Pons (tissue), 1 donor: ENCODE measurements around the gene RASSF5.
A peak's percentile ranks its signal among the peaks of the same experiment; 100 is the strongest.
"Not testable (repeated sequence)": the region's sequence is repeated elsewhere in the genome, so short reads cannot be mapped to it uniquely, and the experiment has no call there.

Experiments
- DNase-seq: peaks from one replicate; pipeline ENCODE4 v3.0.0-alpha.2; 2016; ENCODE audit warnings: low spot score

RASSF5 gene

GRCh38 chr1:206570529-206570928, 63.2 kb downstream of the RASSF5 start:
- DNase-seq, result peak; percentile 52

DNA sequence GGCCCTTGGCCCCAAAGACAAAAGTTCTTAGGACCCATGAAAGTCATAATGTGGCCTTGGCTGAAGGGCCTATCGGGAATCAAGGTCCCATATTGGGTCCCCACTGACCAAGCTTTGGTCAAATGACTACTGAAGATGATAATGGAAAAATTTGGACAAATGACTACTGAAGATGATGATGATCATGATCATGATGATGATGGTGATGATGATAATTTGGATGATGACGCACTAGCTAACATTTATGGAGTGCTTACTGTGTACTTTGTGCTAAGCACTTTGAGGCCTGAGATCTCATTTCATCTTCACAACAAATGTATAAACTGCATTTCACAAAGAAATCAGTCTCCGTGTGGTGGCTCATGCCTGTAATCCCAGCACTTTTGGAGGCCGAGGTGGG, 65.5 kb downstream of the RASSF5 start:
- no peak for DNase-seq

- no peak for DNase-seq
Measured at GRCh38 chr1:206573319-206573718, 66.0 kb downstream of the RASSF5 start.

- DNase-seq, result no peak
Measured at GRCh38 chr1:206573762-206574161, 66.4 kb downstream of the RASSF5 start.

- peak; percentile 90 for DNase-seq
Measured at GRCh38 chr1:206575165-206575893, 68.0 kb downstream of the RASSF5 start.

GRCh38 chr1:206575894-206576737, 68.8 kb downstream of the RASSF5 start:
- DNase-seq, result no peak

GRCh38 chr1:206577626-206578025, 70.3 kb downstream of the RASSF5 start:
- DNase-seq, result no peak

- DNase-seq, result no peak
Measured at GRCh38 chr1:206578068-206578977, 71.0 kb downstream of the RASSF5 start.

DNA sequence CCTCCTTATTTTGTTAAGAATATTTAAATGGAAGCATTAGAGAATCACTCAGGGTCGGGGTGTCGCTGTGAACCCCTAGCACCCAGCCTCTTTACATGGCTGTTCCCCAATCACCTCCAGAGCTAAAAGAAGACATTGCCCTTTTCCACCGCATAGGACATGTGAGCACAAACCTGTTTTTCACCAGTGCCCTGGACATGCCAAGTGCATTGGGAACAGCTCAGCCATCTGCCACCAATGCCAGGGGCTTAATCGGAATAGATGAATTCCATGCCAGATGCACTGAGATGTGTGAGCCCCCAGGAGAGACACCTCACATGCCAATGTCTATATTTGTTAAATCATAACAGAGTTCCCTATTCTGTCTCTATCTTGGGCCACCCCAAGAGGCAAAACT, 71.6 kb downstream of the RASSF5 start:
- no peak for DNase-seq

- peak; percentile 85 for DNase-seq
Measured at GRCh38 chr1:206579747-206580437, 72.6 kb downstream of the RASSF5 start.

- DNase-seq, result no peak
Measured at GRCh38 chr1:206580438-206581113, 73.2 kb downstream of the RASSF5 start.

DNA sequence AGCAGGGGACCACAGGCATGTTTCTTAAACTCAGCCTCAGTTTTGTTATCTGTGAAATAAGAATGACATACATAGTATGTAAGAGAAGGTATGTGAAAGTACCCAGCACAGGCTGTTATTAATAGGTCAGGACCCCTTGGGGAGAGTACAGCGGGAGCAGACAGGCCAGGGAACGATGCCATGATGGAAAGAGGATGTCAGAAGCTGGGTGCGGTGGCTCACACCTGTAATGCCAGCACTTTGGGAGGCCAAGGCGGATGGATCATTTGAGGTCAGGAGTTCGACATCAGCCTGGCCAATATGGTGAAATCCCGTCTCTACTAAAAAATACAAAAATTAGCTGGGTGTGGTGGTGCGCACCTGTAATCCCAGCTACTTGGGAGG, 73.8 kb downstream of the RASSF5 start:
- DNase-seq, result not testable (repeated sequence)

DNA sequence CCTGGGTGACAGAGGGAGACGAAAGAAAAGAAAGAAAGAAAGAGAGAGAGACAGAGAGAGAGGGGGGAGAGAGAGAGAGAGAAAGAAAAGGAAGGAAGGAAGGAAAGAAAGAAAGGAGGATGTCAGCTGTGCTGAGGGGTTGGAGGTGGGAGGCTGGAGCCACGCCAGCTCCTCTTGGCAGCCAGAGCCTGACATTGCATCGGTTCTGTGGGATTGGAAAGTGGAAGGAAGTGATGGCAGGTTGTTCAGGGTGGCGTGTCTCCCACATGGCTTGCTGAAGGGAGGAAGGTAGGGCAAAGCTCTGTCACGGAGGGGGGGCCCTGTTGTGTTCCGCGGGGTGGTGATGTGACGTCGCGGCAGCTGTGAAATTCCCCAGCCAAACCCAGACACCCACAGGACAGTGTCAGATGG, 74.2 kb downstream of the RASSF5 start:
- DNase-seq, result peak; percentile 53

GRCh38 chr1:206582537-206582936, 75.2 kb downstream of the RASSF5 start:
- no peak for DNase-seq

DNA sequence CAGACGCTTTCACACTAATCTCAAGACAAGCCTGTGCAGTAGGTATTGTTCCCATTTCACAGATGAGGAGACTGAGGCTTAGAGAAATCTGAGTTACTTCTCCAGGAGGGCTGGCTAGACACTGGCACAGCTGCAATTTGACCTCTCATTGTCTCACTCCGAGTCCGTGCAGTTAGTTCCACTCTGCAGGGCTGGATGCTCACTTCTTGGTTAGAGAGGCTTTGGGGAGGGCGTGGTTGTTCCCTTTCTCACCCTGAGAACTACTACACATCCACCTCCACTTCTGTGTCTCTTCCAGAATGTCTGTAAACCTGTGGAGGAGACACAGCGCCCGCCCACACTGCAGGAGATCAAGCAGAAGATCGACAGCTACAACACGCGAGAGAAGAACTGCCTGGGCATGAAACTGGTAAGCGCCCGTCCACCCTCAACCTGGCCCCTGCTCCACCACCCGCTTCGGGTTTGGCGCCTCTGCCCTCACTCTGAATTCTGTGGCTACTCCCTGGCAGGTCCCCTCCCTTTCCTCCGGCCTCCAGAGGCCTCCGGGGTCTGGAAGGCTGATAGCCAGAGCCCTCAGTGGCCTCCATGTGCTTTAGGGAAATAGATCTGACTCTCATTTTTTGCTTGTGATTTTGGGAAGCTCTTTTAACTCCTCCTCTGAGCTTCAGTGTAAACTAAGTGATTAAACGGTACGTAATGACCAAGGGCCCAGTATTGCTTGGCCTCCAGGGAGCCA, 75.8 kb downstream of the RASSF5 start:
- no peak for DNase-seq

- peak; percentile 72 for DNase-seq
Measured at GRCh38 chr1:206583707-206584648, 76.6 kb downstream of the RASSF5 start.

DNA sequence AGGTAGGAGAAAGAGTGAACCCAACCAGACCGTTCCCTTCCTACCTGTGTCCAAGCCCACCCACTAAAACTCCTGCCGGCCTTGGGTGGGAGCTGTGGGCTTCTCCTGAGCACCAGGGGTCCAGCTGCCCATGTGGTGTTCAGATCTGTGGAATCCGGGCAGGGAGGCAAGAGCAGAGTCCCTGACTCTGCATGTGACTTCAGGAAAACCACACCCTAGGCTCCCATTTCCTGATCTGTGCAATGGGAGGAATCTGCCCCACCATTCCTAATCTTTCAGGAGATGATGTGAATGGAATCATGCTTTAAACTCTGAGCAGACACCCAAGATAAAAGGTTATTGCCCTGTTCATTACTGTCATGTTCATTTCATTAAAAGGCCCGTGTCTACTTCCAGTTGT, 77.4 kb downstream of the RASSF5 start:
- DNase-seq, result no peak

- no peak for DNase-seq
Measured at GRCh38 chr1:206586501-206587445, 79.4 kb downstream of the RASSF5 start.
